ENCODE results near the gene POFUT2.

DNA sequence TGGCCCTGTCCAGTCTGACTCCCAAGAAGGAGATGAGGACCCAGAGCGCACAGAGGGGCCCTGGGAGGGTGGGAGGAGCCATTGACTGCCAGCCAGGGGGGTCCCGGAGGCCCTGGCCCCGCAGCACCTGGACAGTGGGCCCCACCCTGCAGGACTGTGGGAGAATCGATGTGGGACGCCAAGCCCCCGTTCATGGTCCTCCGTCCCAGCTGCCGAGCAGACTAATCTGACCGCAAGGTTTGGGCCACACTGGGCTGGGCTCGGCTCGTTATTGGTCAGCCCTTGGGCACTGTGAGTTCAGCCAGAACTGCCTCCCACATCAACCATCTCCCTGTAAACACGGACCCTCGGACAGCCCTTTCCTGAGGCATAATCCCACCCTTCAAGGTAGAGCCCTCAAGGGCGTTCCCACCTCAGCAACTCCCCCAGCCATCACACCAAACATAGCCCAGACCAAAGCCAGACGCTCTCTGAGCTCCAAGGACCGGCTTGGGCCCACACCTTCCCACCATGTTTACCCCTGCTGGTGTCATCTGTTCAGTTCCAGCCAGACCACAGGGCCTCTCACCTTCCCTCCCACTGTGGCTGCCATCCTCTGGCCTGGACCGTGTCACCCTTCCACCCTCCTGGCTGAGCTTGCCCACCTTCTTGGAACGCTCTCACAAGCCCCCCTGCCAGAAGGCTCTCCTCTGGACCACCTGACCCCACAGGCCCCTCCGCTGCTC is 16.2 kb upstream of the POFUT2 start:
- TF ChIP-seq CTCF (IDR thresholded peaks at IDR 0.05): no peak
- TF ChIP-seq POLR2A (IDR thresholded peaks at IDR 0.05): no peak

Measured in adrenal gland (tissue), 5 donors.